GM10248 (cell line): Measurements from ENCODE around the gene HEY2.

ENCODE experiments used
- CTCF ChIA-PET: fragments of 300-600 bp; sonication (Branson Sonifier 250); formaldehyde crosslinking; extraction: SDS; loops from one replicate; lab custom pipeline; 2021; ENCODE audit warnings: antibody characterized with exemption; lab: Yijun Ruan, JAX
- POLR2A ChIA-PET: fragments of 350-650 bp; sonication (Branson Sonifier 250); formaldehyde crosslinking; extraction: SDS; loops from one replicate; lab custom pipeline; 2020; ENCODE audit warnings: antibody characterized with exemption; lab: Yijun Ruan, JAX
- DNase-seq: peaks from one replicate; pipeline ENCODE4 v3.0.0; 2012; ENCODE audit errors: extremely low spot score
- TF ChIP-seq, protein P1 (sequence below): IDR thresholded peaks from 2 replicates; pipeline ENCODE4 v1.5.1; 2012; ENCODE audit warnings: mild to moderate bottlenecking, low read depth; ENCODE audit errors: extremely low read depth, missing control alignments, control extremely low read depth

HEY2 gene

DNA sequence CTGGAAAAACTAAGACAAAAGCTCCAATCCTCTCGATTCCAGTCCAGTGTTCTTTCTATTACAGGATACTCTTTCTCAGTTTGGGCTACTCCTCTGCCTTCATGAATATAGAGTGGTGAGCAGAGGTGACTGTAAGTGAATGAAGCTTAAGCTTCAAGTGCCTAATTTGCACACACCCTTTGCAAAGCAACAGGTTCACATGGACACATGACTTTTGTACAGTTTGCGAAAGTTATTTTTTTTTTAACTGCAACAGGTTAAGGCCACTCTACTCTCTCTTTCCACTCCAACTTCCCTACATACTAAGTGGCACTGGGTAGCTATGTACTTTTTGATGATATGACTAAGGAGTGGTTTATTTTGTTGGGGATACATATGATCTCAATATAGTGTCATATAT is 19.4 kb upstream of the HEY2 start:
- no peak for DNase-seq
- CTCF ChIA-PET, result interaction anchor here (0.7 to 1.0 kb wide), 3 partner anchors 13 to 419 kb away, joined by 3 read pairs; no protein-coding TSS in a partner anchor
- TF ChIP-seq, protein P1, sequence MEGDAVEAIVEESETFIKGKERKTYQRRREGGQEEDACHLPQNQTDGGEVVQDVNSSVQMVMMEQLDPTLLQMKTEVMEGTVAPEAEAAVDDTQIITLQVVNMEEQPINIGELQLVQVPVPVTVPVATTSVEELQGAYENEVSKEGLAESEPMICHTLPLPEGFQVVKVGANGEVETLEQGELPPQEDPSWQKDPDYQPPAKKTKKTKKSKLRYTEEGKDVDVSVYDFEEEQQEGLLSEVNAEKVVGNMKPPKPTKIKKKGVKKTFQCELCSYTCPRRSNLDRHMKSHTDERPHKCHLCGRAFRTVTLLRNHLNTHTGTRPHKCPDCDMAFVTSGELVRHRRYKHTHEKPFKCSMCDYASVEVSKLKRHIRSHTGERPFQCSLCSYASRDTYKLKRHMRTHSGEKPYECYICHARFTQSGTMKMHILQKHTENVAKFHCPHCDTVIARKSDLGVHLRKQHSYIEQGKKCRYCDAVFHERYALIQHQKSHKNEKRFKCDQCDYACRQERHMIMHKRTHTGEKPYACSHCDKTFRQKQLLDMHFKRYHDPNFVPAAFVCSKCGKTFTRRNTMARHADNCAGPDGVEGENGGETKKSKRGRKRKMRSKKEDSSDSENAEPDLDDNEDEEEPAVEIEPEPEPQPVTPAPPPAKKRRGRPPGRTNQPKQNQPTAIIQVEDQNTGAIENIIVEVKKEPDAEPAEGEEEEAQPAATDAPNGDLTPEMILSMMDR, result no peak
- POLR2A ChIA-PET, result no interaction called here

DNA sequence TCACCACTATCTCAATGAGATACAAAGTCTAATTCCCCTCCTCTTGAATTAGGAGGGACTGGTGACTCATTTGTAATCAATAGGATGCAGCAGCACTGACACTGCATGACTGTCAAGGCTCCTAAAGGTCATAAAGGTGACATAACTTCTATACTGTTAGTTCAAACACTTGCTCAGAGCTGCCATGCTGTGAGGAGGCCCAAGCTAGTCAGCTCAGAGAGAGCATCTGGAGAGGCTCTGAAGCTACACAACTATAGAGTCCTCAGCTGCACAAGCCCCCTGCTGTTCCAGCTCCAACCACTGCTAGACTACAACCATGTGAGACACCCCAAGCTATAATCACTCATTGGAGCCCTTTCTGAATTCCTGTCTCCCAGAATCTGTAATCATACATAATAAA is 17.0 kb upstream of the HEY2 start:
- TF ChIP-seq, protein P1, result no peak
- CTCF ChIA-PET, result interaction anchor here (1.0 to 1.4 kb wide), 2 partner anchors 10 to 14 kb away, joined by 3 read pairs; no protein-coding TSS in a partner anchor
- no peak for DNase-seq
- POLR2A ChIA-PET, result no interaction called here

DNA sequence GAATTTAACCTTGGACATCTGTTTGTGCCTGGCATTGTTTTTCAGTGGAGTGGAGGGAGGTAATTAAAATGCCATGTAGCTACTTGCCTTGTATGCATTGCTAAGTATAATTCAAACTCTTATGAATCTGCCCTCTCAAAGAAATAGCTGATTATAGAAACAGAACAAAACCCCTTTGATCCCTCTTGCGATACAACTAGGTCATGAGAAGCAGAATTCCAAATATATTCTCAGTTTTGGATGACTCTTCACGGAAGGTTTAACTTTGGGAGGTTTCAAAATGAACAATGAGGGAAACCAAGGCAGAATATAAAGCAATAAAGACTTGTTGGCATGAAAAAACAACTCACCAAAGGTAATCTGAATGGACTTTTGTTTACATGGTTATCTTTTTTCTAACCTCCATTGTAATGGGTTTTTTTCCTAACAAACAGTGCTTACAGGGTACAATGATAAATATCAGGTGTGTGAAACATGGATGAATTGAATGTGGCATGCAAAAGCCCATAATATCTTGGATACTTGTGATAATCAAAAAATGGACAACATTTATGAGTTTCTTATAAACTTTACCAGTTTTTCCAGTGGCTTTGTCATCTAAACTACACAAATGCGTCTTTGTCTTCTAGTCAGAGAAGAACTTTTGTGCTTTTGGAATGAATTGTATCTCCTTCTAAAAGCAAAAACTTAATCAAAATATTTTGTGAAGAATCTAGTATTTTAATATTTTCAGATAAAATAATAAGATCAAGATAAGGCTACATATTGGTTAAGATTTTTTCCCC is 15.7 kb upstream of the HEY2 start:
- DNase-seq, result no peak
- POLR2A ChIA-PET, result no interaction called here
- CTCF ChIA-PET, result interaction anchor here (1.4 kb wide), 1 partner anchor 11 kb away, joined by 3 read pairs; no protein-coding TSS in a partner anchor
- TF ChIP-seq, protein P1, result no peak

- CTCF ChIA-PET, result no interaction called here
- TF ChIP-seq, protein P1, result no peak
- no peak for DNase-seq
- POLR2A ChIA-PET, result no interaction called here
Measured at GRCh38 chr6:125738276-125738675, 11.2 kb upstream of the HEY2 start.

DNA sequence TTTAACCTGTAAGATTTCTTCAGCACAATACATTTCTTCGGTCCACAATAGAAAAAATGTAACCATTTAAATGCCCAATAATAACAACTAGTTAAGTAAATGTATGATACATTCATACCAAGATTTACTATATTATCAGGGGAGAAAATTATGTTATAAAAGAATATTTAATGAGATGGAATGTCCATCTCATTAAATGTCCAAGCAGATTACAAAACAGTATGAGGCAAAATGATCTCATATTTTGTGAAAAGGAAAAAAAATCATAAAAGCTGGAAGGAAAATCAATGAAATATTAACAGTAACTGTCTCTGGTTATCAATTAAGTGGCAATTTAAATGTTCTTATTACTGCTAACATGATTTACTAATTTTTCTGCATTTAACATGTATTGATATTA is 10.1 kb upstream of the HEY2 start:
- TF ChIP-seq, protein P1, result no peak
- no peak for DNase-seq
- ChIA-PET POLR2A (no interaction called here), CTCF (no interaction called here)

DNA sequence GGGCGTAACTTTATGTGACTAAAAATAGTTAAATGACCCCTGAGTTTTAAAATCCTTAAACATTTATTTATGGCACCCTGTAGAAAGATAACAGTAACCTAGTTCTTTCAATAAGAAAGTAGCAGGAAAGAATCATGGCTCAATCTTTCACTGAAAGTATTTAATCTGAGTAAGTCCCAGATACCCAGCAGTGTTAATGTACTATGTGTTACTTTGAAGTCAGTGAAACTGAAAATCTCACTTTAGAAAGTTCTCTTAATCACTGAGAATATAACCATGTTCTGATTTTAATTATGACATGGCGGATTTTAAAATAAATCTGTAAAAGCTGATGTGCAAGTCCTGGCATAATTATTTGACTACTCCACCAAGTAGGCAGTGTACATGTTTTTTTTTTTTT is 8.1 kb upstream of the HEY2 start:
- TF ChIP-seq, protein P1, result no peak
- CTCF ChIA-PET, result interaction anchor here (1.1 to 1.9 kb wide), 4 partner anchors 12 to 431 kb away, joined by 3 to 8 read pairs (median 5); no protein-coding TSS in a partner anchor

More for the DNA sequence above, 8.1 kb upstream of the HEY2 start:
- POLR2A ChIA-PET, result no interaction called here
- no peak for DNase-seq
